Testis (tissue), 3 donors: Measurements from ENCODE around the gene VWA5B1. TPM values are rescaled to one million over a fixed set of nuclear protein-coding genes. Genes with fewer than 3 reads are reported as not detected.

Experiments used
- DNase-seq: peaks from one replicate; pipeline ENCODE4 v3.0.0-alpha.2; 2019
- H3K27ac ChIP-seq, 2 donors: fragments of 200-600 bp; sonication (generic); one replicate each; pipeline ENCODE4 v1.5.1; 2019
- H3K27me3 ChIP-seq: fragments of 200-600 bp; sonication (generic); one replicate; pipeline ENCODE4 v1.5.1; 2019
- H3K36me3 ChIP-seq: fragments of 200-600 bp; sonication (generic); one replicate; pipeline ENCODE4 v1.5.1; 2017; ENCODE audit warnings: low read depth; ENCODE audit errors: missing control alignments
- H3K4me1 ChIP-seq: fragments of 200-600 bp; sonication (generic); one replicate; pipeline ENCODE4 v1.5.1; 2019
- H3K4me3 ChIP-seq, 2 donors: fragments of 200-600 bp; sonication (generic); one replicate each; pipeline ENCODE4 v1.5.1; 2017 to 2019
- H3K9me3 ChIP-seq: fragments of 200-600 bp; sonication (generic); one replicate; pipeline ENCODE4 v1.5.1; 2017
- CTCF ChIP-seq, 3 experiments: fragments of 450-650 bp in 2 of 3; fragments of 200-600 bp in 1 of 3; sonication (generic) in 1 of 3; IDR thresholded peaks; one replicate each; pipeline ENCODE4 v1.5.1; 2016 to 2019; ENCODE audit warnings: antibody characterized with exemption in 3 of 3, mild to moderate bottlenecking in 2 of 3, moderate library complexity in 1 of 3
- POLR2A ChIP-seq: fragments of 450-650 bp; IDR thresholded peaks from one replicate; pipeline ENCODE4 v1.6.1; 2017; ENCODE audit warnings: antibody characterized with exemption, mild to moderate bottlenecking, moderate library complexity
- WGBS, 2 donors: methylation state at CpG; one replicate each; pipeline ENCODE4 v1.1.5; 2018; 5-methylcytosine and 5-hydroxymethylcytosine counted together
- intact Hi-C: fragments of 100-400 bp; cut with DNase I; formaldehyde crosslinking; loops from one replicate; pipeline ENCODE4 v1.15.1; 2023; ENCODE audit warnings: low total_unique reads
- polyA plus RNA-seq: library from polyadenylated mRNA; stranded (reverse); fragments of 350-450 nt; fragmentation: Illumina TruSeq; extraction: RNeasy Lipid Tissue Mini Kit (QIAGEN cat#74804); gene quantifications from one replicate; pipeline ENCODE4 v1.2.3, GENCODE V29; 2014; ENCODE audit warnings: low read depth, low replicate concordance; ENCODE audit not compliant: insufficient read depth
- total RNA-seq, 2 donors: library from RNA; depleted of rRNA; stranded (reverse); fragments of >200 nt; gene quantifications; one replicate each; pipeline ENCODE4 v1.2.3, GENCODE V29; 2016

The VWA5B1 gene
- total and polyA plus RNA-seq, 3 donors from 2014 or later: 13.1 to 23.0 (median 16.2) TPM

DNA sequence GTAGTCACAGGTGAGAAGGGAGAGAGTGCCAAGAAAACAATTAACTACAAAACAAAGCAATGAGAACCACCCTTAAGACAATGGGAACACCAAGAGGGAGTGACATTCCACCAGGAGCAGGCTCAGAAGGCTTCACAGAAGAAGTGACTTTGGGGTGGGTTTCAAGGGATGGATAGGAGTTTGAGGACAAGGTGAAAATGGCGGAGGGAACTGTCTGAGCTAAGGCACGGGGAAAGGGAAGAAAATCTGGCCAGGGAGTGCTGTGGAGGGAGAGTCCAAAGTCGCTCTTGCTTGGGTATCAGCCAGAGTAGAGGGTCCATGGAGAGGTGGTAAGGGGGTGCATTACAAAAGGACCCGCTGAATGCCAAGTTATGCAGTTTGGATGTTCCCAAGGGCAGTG is 108.1 kb downstream of the VWA5B1 start:
- Histone ChIP-seq H3K36me3 (no peaks in the 10 kb centered on the region), H3K27ac (no peak overlapping the region), H3K4me3 (no peak overlapping the region), H3K9me3 (no peaks in the 10 kb centered on the region), H3K27me3 (no peaks in the 10 kb centered on the region), H3K4me1 (no peaks in the 10 kb centered on the region)
- TF ChIP-seq POLR2A: no peak
- TF ChIP-seq CTCF (IDR thresholded peaks at IDR 0.05): no peak
- intact Hi-C loops: no loop called here
- no peak for DNase-seq
- 85 to 90% methylated on average over 4 of the region's 4 CpGs for WGBS, 2 donors

- intact Hi-C loops: no loop called here
- Histone ChIP-seq H3K4me3 (no peak overlapping the region), H3K36me3 (no peaks in the 10 kb centered on the region), H3K27me3 (no peaks in the 10 kb centered on the region), H3K4me1 (no peaks in the 10 kb centered on the region), H3K9me3 (no peaks in the 10 kb centered on the region), H3K27ac (no peak overlapping the region)
- TF ChIP-seq CTCF (IDR thresholded peaks at IDR 0.05) (no peak), POLR2A (no peak)
- 76 to 84% methylated on average over 7 of the region's 7 CpGs for WGBS, 2 donors
- no peak for DNase-seq
These were observed 108.5 kb downstream of the VWA5B1 start for GRCh38 chr1:20399196-20399595.

- intact Hi-C loops: no loop called here
- no peaks in the 10 kb centered on the region for H3K27me3 ChIP-seq
These were observed 109.0 kb downstream of the VWA5B1 start for GRCh38 chr1:20399606-20400180.

DNA sequence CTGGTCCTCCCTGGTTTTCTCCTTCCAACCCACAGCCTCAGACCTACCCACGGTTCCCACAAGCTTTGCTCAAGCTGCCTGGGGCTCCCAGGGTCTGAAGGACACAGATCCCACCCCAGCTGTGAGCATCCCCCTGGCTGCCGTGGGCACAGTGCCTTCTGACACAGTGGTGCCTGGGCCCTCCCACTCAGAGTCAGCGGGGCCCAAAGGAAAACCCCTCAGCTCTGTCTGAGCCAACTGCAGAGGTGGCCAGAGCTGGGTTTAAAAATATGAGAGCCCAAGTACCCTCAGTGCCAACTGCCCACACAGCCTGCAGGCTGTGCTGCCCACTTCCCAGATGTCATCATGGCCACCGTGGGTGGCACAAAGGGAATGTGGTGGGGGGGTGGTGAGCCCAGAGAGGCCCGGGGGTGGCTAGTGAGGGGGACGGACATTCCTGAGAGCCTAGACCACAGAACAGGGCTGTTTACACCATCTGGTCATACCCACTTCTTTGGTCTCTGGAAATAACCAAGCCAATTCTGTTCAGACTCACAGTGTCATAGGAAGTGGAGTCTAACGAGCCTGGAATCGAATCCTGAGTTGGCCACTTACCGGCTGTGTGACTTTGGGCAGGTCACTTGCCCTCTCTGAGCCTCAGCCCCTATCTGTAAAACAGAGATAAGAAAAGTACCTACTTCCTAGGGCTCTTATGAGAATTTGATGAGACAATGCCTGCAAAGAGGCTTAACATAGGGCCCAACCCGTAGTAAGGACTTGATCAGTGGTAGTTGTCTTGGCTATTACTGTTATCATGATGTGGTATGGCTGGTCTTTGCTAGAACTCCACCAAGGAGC is 109.9 kb downstream of the VWA5B1 start:
- 52 to 59% methylated on average over 8 to 10 of the region's 10 CpGs for WGBS, 2 donors
- Histone ChIP-seq H3K4me3 (no peak overlapping the region), H3K9me3 (no peaks in the 10 kb centered on the region), H3K27me3 (no peaks in the 10 kb centered on the region), H3K36me3 (no peaks in the 10 kb centered on the region), H3K27ac (no peak overlapping the region), H3K4me1 (no peaks in the 10 kb centered on the region)
- DNase-seq: no peak
- intact Hi-C loops: no loop called here
- TF ChIP-seq CTCF (IDR thresholded peaks at IDR 0.05): no peak
- TF ChIP-seq POLR2A: no peak

More at GRCh38 chr1:20399606-20400180, 109.0 kb downstream of the VWA5B1 start:
- no peaks in the 10 kb centered on the region for H3K9me3 ChIP-seq
- H3K4me3 ChIP-seq: no peak overlapping the region
- no peaks in the 10 kb centered on the region for H3K4me1 ChIP-seq
- DNase-seq: no peak
- 35 to 44% methylated on average over 5 of the region's 5 CpGs for WGBS, 2 donors
- no peaks in the 10 kb centered on the region for H3K36me3 ChIP-seq
- H3K27ac ChIP-seq: no peak overlapping the region
- TF ChIP-seq POLR2A: no peak
- TF ChIP-seq CTCF (IDR thresholded peaks at IDR 0.05): no peak
